Right lobe of liver (tissue), 4 donors: ENCODE results near the gene APOO.

Experiments
- CTCF ChIP-seq, 4 donors: fragments of 200-600 bp in 3 of 4; fragments of 450-650 bp in 1 of 4; IDR thresholded peaks; one replicate each; pipeline versions ENCODE4 v1.5.1 to v1.8.0; 2016 to 2022; ENCODE audit warnings: antibody characterized with exemption in 4 of 4, mild to moderate bottlenecking in 2 of 4
- POLR2A ChIP-seq: fragments of 450-650 bp; IDR thresholded peaks from one replicate; pipeline ENCODE4 v1.6.1; 2017; ENCODE audit warnings: antibody characterized with exemption, mild to moderate bottlenecking
- donor health status: DM: no; HTN: no; CAD: no.
- donor health status: DM: no; HTN: no; CAD: no.
- donor health status: DM: no; HTN: yes; CAD: no.

DNA sequence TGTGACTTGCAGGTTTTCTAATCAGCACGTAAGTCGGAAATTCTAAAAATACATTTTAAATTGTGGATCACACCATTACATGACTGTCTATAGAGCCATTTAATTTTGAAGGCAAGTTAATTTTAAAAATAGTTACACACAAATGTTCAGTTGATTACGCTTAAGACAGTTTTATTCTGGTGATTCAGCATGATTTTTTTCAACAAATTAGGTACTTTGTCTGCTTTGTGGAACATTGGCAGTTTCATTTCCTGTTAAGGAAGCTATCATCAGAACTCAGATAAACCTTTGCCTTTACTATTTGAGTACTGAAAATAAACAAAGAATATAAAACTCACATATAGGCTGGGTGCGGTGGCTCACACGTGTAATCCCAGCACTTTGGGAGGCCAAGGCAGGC, 105.3 kb downstream of the APOO start:
- TF ChIP-seq CTCF (IDR thresholded peaks at IDR 0.05) (no peak), POLR2A (no peak)
